Tibial artery (tissue), 4 donors: ENCODE data around the gene ZBTB9.

Experiments used
- DNase-seq, 2 donors: peaks; one replicate each; pipeline ENCODE4 v3.0.0-alpha.2; 2019
- H3K27ac ChIP-seq, 2 donors: fragments of 200-600 bp; sonication (generic) in 1 of 2; 1 replicate in 1 of 2; 2 replicates in 1 of 2; pipeline ENCODE4 v1.5.1; 2018 to 2019; ENCODE audit warnings: mild to moderate bottlenecking in 1 of 2
- H3K27me3 ChIP-seq, 2 donors: fragments of 200-600 bp; sonication (generic) in 1 of 2; one replicate each; pipeline versions ENCODE4 v1.5.1 to v1.6.0; 2016 to 2019
- H3K36me3 ChIP-seq, 3 donors: fragments of 200-600 bp; sonication (generic) in 2 of 3; one replicate each; pipeline ENCODE4 v1.5.1; 2016 to 2019; ENCODE audit warnings: mild to moderate bottlenecking in 2 of 3
- H3K4me1 ChIP-seq, 4 donors: fragments of 200-600 bp; sonication (generic) in 2 of 4; 1 replicate in 3 of 4; 2 replicates in 1 of 4; pipeline ENCODE4 v1.5.1; 2016 to 2019
- H3K4me3 ChIP-seq, 2 donors: fragments of 200-600 bp; sonication (generic) in 1 of 2; 1 replicate in 1 of 2; 2 replicates in 1 of 2; pipeline ENCODE4 v1.5.1; 2018 to 2019; ENCODE audit warnings: mild to moderate bottlenecking in 2 of 2
- H3K9me3 ChIP-seq, 3 donors: fragments of 200-600 bp; sonication (generic) in 1 of 3; one replicate each; pipeline ENCODE4 v1.5.1; 2016 to 2019
- intact Hi-C: fragments of 100-400 bp; cut with DNase I; formaldehyde crosslinking; loops from one replicate; pipeline ENCODE4 v1.15.0; 2023; ENCODE audit warnings: low total_unique reads
- TF ChIP-seq, protein P1 (sequence below), 2 experiments: fragments of 200-600 bp in 1 of 2; fragments of 450-650 bp in 1 of 2; IDR thresholded peaks; one replicate each; pipeline ENCODE4 v1.5.1; 2017 to 2019; ENCODE audit warnings: antibody characterized with exemption in 2 of 2, mild to moderate bottlenecking in 1 of 2, moderate library complexity in 1 of 2

The ZBTB9 gene

DNA sequence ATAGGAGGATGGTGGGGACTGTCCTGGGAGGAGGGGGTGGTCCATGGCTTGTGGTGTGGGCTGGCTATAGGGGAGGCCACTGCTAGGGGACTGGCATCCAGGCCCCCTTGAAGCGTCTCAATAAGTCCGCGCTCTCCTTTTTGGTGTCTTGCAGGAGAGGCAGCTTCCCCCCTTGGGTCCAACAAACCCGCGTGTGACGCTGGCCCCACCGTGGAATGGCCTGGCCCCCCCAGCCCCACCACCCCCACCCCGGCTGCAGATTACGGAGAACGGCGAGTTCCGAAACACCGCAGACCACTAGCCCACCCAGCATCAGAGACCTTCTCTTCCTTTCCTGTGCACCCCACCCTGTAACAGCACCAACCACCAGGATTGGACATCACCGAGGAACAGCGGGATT is 2.8 kb upstream of the ZBTB9 start:
- H3K27ac ChIP-seq: no peak overlapping the region
- intact Hi-C loops: loop anchor here (10.0 kb wide), 2 partner anchors 57 to 123 kb away; partner anchors contain the start of gene KIFC1
- TF ChIP-seq, protein P1, sequence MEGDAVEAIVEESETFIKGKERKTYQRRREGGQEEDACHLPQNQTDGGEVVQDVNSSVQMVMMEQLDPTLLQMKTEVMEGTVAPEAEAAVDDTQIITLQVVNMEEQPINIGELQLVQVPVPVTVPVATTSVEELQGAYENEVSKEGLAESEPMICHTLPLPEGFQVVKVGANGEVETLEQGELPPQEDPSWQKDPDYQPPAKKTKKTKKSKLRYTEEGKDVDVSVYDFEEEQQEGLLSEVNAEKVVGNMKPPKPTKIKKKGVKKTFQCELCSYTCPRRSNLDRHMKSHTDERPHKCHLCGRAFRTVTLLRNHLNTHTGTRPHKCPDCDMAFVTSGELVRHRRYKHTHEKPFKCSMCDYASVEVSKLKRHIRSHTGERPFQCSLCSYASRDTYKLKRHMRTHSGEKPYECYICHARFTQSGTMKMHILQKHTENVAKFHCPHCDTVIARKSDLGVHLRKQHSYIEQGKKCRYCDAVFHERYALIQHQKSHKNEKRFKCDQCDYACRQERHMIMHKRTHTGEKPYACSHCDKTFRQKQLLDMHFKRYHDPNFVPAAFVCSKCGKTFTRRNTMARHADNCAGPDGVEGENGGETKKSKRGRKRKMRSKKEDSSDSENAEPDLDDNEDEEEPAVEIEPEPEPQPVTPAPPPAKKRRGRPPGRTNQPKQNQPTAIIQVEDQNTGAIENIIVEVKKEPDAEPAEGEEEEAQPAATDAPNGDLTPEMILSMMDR (IDR thresholded peaks at IDR 0.05): no peak
- H3K4me1 ChIP-seq: peaks cover 0 to 21% (median 18%) of the 10 kb centered on the region in 4 donors
- peaks cover 0 to 50% (median 38%) of the 10 kb centered on the region in 3 donors for H3K36me3 ChIP-seq
- no peaks in the 10 kb centered on the region for H3K27me3 ChIP-seq
- no peak for DNase-seq
- no peaks in the 10 kb centered on the region for H3K9me3 ChIP-seq
- no peak overlapping the region for H3K4me3 ChIP-seq

DNA sequence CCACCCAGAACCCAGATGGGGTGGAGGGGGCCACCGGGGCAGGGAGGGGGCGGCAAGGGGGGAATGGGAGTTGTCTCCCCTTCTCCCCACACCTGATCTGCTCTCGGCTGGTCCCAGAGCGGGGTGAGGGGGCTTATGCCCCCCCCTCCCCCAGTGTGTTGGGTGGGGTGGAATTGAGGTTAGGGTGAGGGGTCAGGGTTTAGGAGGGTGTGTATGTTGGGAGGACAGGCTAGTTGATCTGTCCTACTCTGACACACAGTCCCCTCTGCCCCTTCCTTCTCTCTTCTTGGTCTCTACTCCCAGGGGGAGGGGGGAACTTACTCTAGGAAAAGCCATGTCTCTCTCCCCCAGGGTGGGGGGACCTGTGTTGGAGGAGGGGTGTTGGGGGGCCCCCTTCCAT is 1.9 kb upstream of the ZBTB9 start:
- no peak overlapping the region for H3K4me3 ChIP-seq
- no peak for DNase-seq
- no peaks in the 10 kb centered on the region for H3K9me3 ChIP-seq
- H3K27me3 ChIP-seq: no peaks in the 10 kb centered on the region
- intact Hi-C loops: loop anchor here (10.0 kb wide), 2 partner anchors 58 to 122 kb away; partner anchors contain the start of gene KIFC1
- peaks cover 0 to 21% (median 18%) of the 10 kb centered on the region in 4 donors for H3K4me1 ChIP-seq
- H3K36me3 ChIP-seq: peaks cover 0 to 50% (median 36%) of the 10 kb centered on the region in 3 donors
- no peak overlapping the region for H3K27ac ChIP-seq
- TF ChIP-seq, protein P1 (IDR thresholded peaks at IDR 0.05): no peak

DNA sequence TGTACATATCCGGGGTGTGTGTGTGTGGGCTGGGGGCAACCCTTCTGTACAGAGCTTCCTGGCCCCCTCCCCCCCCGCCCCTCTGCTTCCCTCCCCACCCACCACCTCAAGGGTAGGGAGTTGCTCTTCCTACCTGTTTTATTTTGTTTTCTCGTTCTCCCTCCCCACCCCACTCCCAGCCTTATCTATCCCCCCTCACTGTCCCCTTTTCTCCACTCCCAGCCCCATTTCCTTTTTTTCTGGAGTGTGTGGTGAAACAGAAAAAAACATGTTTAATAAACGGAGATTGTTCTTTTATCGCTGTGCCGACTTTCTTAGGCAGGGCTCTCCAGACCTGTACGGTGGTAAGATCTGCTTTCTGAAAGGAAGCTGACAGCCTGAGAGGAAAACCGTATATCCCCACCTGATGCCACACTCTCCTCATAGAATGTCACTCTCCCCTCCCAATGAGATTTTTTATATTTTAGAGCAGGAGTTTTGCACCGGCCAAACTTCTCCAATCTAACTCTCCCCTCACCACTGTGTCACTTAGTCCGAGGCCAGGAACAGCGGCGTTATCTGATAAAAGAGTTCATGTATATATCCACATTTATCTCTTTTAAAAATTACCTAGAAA is 875 bp upstream of the ZBTB9 start:
- peak overlapping the region; percentile 73 to 82 for H3K4me3 ChIP-seq
- H3K4me1 ChIP-seq: peaks cover 0 to 21% (median 18%) of the 10 kb centered on the region in 4 donors
- no peaks in the 10 kb centered on the region for H3K27me3 ChIP-seq
- peak overlapping the region; percentile 76 to 82 for H3K27ac ChIP-seq
- no peak for DNase-seq
- peaks cover 0 to 45% (median 25%) of the 10 kb centered on the region in 3 donors for H3K36me3 ChIP-seq
- intact Hi-C loops: loop anchor here (10.0 kb wide), 2 partner anchors 59 to 121 kb away; partner anchors contain the start of gene KIFC1
- TF ChIP-seq, protein P1 (IDR thresholded peaks at IDR 0.05): no peak
- no peaks in the 10 kb centered on the region for H3K9me3 ChIP-seq

DNA sequence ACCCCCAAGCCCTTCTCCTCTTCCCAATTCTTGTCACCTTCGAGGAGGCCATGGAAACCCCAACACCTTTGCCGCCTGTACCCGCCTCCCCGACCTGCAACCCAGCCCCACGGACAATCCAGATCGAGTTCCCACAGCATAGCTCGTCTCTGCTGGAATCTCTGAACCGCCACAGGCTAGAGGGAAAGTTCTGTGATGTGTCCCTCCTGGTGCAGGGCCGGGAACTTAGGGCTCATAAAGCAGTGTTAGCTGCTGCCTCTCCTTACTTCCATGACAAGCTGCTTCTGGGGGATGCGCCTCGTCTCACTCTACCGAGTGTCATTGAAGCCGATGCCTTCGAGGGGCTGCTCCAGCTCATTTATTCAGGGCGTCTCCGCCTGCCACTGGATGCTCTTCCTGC is 675 bp downstream of the ZBTB9 start:
- intact Hi-C loops: loop anchor here (10.0 kb wide), 2 partner anchors 60 to 120 kb away; partner anchors contain the start of gene KIFC1

DNA sequence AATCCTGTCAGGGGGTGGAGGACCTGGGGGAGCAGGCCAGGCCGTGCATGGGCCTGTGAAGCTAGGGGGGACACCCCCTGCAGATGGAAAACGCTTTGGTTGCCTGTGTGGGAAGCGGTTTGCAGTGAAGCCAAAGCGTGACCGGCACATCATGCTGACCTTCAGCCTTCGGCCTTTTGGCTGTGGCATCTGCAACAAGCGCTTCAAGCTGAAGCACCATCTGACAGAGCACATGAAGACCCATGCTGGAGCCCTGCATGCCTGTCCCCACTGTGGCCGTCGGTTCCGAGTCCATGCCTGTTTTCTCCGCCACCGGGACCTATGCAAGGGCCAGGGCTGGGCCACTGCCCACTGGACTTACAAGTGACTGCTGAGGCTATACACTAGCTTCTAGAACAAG is 1.8 kb downstream of the ZBTB9 start:
- H3K9me3 ChIP-seq: no peaks in the 10 kb centered on the region
- DNase-seq: no peak
- H3K27me3 ChIP-seq: no peaks in the 10 kb centered on the region
- TF ChIP-seq, protein P1 (IDR thresholded peaks at IDR 0.05): no peak
- peaks cover 0 to 33% (median 19%) of the 10 kb centered on the region in 3 donors for H3K36me3 ChIP-seq
- H3K4me1 ChIP-seq: peaks cover 0 to 21% (median 18%) of the 10 kb centered on the region in 4 donors
- H3K27ac ChIP-seq: no peak overlapping the region
- H3K4me3 ChIP-seq: no peak overlapping the region
- intact Hi-C loops: loop anchor here (10.0 kb wide), 2 partner anchors 61 to 119 kb away; partner anchors contain the start of gene KIFC1

More for the DNA sequence above, 675 bp downstream of the ZBTB9 start:
- DNase-seq: no peak
- Histone ChIP-seq H3K27ac (peak overlapping the region in 1 of 2 donors; percentile 82), H3K4me3 (peak overlapping the region; percentile 73 to 82), H3K27me3 (no peaks in the 10 kb centered on the region), H3K4me1 (peaks cover 0 to 21% (median 18%) of the 10 kb centered on the region in 4 donors), H3K9me3 (no peaks in the 10 kb centered on the region), H3K36me3 (peaks cover 0 to 33% (median 19%) of the 10 kb centered on the region in 3 donors)
- TF ChIP-seq, protein P1 (IDR thresholded peaks at IDR 0.05): no peak
